ENCODE measurements around the gene KCNK10.
"Not testable (repeated sequence)": the region's sequence is repeated elsewhere in the genome, so short reads cannot be mapped to it uniquely, and the experiment has no call there.

The KCNK10 gene

DNA sequence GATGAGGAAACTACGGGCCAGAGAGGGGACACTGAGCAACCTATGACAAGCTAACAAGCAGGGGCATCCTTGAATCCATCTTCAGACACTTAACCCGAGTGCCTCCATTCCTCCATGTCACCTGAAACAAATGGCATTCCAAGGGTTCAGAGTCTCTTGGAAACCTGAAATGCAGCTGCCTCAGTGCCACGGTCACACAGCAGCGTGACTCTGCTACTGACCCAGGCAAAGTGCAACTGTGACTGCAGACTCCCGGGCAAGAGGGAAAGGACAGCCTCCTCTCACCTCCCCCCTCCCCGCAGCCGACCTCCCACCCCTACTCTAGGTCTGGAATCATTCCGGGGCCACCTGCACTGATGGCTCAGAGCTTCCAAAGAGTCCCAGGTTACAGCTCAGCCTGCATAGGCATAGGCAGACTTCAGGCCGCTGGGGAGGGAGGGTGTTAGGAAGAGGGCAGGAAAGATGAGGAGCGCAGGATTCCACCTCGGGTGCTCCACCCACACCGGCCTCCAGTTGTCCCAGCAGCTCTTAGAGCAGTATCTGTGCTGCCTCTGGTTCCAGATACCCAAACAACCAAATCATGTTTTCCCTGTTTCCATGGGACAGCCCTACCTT, 53.2 kb downstream of the KCNK10 start:
- DNase-seq: no peak

DNA sequence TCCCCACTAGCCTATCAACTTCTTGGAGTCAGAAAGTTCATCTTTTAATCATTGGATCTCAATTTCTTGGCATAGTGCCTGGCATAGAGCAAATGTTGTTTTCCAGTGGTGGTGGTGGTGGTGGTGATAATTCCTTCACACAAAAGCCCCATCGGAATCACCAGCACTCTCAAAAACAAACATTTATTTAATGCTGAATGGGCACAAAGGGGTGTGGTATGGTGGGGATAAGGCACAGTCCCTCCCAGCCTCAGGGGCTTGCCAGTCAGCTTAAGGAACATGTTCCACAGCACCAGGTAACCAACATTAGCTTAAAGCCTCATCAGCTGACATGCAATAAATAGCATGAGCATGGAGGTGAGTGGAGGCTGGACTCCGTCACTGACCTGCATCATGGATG, 56.6 kb downstream of the KCNK10 start:
- DNase-seq: no peak

DNA sequence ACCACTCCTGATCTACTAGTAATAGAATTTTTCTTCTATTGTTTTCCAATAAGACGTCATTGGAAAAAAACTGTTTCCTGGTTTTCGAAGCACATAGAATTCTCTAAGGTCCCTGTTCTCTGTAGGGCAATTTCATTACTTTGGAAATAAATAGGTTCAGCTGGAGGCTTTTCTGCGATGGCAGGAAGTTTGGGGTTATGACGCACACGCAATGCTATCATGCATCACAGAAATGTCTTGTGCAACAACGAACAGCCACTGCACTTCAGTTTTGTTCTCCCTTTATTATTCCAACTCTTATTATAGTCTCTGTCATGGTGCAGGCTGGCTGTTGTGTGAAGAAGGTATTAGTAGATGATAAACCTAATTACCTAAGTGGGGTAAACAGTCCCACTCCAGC, 59.0 kb downstream of the KCNK10 start:
- DNase-seq: no peak

DNA sequence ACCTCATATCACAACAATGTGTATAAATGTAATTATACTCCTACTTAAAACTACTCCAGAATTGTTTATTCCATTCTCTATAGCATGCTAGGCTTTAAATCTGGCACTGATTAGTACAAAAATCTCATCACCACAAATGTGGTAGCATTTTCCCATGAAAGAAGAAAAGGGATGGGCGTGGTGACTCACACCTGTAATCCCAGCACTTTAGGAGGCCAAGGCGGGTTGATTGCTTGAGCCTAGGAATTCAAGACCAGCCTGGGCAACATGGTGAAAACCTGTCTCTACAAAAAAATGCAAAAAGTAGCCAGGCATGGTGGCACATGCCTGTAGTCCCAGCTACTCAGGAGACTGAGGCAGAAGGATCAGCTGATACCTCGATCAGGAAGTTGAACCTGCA, 61.8 kb downstream of the KCNK10 start:
- not testable (repeated sequence) for DNase-seq

DNA sequence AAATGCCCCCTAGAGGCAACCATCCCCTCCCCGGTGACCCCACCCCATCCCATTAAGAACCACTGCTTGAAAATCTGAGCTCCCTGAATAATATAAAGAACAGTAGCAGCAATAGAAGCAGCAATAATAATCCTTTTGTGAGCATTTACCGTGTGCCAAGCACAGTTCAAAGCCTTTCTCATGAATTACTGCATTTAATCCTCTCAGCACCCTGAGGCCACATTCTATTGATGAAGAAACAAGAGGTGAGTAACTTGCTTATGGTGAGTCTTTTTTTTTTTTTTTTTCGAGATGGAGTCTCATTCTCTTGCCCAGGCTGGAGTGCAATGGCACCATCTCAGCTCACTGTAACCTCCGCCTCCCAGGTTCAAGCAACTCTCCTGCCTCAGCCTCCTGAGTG, 65.0 kb downstream of the KCNK10 start:
- DNase-seq: no peak

DNA sequence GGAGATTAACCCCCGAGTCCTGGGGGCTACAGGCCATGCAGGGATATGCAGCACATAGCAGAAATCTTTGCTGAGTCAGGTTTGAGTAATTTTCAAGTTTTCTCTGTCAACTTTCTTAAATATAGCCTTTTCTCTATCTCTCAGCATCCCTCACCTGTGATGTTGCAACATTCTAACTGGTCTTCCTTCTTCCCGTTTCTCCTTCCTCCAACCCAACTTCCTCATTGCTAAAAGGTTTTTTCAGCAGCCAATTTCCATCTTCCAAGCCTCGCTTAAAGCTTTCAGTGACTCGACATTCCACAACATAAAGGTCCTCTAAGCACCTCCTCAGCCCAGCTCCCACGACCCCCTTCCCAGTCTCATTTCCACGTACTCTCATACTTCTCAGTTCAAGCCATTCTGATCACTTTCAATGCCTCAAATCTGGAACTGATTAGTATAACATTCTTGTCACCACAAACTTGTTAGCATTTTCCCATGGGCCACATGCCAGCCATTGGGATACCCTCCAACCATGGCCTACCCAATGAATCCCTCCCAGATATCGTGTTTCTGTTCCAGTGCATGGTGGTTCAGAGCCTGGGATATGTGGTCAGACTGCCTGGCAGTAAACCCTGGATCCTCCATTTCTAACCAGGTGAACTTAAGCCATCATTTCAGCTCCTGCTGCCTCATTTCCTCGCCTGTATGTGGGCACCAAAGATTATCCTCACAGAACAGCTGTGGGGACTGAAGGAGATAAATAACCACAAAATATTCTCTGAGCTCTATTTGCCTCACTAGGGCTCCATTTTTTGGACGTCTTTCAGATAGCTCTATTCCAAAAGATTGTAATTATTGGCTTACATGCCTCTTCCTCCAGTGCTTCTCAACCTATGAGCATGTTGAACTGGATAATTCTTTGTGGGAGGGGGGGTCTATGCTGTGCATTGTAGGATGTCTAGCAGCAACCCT, 65.8 kb downstream of the KCNK10 start:
- DNase-seq: peak; percentile 2

DNA sequence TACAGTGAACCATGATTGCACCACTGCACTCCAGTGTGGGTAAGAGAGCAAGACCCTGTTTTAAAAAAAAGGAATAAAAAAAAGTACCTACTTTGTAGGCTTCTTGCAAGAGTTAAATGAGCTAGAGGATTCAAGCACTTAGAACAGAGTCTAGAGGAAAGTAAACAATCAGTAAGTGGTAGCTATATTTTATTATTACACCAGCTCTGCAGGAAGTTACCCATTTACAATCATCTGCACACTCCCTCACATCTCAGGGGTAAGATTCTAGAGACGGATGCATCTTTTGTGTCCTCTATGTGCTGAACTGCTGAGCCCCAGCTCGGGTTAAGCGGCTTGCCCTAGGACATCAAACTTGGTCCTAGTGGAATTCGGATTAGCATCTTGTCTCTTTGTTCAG, 67.3 kb downstream of the KCNK10 start:
- no peak for DNase-seq

DNA sequence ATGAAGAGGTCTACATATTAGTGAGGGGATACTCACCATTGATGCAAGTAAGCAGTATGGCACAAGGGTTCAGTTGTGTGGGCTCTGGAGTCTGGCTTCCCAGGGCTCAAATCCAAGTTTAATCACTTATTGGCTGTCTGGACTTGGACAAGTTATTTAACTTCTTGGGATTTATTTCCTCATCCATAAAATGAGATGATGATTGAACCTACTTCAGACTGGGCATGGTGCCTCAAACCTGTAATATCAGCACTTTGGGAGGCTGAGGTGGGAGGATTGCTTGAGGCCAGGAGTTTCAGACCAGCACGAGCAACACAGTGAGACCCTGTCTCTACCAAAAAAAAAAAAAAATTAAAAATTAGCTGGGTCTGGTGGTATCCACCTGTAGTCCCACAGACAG, 67.9 kb downstream of the KCNK10 start:
- no peak for DNase-seq

DNA sequence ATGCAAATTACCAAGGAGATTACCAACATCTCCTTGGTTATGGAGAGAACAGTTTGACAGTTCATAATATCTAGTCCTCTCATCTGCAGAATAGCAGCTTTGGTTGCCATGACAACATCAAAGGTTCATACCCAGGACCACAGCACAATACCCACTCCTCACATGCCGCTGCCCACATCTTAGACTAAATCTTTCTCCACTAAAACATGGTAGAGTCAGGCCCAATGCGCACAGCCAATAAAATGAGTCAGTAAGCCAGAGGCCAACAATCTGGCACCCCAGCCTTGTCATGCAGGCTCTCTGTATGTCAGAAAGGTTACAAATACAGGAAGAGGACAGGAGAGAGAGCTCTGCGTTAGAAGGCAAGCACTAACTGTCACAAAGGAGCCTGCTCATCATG, 70.6 kb downstream of the KCNK10 start:
- DNase-seq: no peak

DNA sequence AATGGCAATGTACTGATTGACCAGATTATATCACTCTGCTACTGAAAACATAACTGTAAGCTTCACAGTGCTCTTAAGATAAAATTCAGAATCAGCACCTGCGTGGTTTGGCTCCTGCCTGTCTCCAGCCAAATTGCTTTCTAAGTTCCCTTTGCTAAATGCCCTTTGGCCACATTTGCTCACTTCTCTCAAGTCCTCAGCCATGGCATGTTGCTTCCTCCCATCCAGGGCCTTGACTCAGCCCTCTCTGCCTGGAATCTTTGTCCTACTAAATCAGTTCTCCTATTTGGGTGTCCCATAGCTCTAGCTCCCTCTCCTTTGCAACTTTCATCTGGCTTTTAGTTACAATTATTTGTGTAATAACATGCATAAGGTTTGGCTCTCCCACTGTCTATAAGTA, 71.4 kb downstream of the KCNK10 start:
- DNase-seq: no peak

DNA sequence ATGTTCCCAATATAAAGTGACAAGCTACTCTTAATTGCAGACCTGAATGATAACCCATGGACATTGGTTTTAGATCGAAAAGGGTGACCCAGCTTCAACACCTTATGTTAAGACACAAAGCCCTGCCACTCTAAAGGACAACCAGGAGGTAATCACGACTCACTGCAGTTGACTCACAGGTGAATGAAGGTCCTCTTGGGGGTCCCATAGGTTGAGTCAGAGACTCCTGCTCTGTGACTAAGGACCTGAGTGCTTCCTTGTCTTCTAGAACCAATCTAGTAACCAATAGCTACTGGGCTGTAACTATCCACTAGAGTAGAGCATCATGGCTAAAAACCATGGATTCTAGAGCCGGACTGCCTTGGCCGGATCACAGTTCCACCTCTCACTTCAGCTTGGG, 73.8 kb downstream of the KCNK10 start:
- DNase-seq: no peak

DNA sequence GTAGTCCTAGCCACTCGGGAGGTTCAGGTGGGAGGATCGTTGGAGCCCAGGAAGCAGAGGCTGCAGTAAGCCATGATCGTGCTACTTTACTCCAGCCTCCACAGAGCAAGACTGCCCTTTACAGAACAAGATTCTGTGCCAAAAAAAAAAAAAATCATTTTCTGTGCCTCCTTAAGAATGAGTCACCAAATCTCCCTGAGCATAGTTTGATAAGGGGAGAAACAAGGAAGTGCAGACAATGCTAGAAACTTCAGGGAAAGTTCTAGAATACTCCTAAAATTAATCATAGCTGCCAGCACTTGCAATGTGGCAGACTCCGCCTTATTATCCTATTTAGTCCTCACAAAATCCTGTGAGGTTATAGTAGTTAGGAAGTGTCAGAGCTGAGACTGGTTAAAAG, 74.5 kb downstream of the KCNK10 start:
- DNase-seq: no peak

DNA sequence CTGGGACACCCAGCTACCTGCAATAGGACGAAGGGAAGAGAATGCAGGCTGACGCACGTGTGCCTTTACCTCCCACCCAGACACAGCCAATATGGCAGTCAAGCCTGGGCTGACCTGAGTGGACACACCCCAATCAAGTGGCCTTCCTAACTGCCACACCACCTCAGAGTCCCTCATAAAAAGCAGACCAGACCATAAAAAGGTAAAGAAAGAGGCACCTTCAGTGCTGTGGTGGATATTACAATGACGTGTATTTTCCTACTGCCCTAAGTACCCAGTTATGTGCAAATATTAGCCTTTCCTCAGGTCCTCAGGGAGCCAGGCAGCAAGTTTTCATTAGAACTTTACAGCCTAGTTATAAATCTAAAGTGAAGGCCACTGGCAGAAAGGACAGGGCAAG, 75.8 kb downstream of the KCNK10 start:
- no peak for DNase-seq

DNA sequence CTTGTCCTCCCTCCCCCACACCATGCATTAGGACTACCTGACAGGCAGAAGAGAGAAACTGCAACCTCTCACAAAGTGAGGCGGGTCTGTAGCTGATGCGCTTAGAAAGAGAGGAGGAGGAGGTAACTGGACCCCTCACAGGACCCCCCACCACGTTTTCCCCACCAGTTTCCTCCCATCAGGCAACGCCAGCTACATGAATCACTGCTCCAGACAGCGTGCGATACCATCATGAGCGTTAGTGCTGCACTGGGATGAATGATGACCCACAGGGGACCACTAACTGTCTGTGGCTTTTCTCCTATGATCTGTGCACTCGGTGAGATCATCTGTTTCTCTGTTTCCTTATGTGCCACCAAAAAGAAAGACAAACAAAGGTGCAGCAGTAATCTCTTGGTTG, 77.7 kb downstream of the KCNK10 start:
- DNase-seq: peak; percentile 21

DNA sequence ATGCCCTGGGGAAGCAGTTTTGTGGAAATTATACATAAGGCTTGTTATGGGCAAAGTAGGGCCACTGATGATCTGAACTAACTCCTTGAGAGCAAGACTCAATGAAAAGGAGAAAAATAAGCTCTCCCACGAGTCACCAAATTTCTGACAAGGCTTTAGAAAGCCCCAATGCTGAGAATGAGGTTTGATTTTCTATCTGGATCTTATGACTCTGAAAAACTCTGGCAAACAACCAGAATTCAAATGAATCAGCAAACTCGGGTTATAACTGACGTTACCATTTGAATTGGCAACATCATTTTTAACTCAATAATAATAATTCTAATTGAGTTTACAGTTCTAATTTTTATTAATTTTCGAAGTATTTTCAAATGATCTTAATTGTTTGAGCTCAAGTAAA, 79.1 kb downstream of the KCNK10 start:
- DNase-seq: no peak

DNA sequence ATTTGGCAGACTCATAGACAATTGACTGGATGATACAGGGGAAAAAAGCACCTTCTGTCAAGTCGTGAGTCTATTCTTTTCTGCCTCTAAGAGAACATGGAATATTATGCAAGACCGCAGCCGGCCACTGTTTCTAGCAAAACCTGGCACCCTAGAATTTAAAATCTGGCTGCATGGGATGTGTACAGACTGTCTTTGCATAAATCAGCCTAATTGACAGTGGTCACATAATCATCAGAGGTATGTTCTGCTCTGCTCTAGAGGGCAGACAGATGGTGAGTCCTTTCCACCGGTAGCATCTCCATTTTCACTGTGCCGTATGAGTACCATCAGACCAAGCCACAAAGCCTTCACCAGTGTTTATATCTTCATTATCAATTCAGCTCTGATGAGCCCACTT, 80.6 kb downstream of the KCNK10 start:
- no peak for DNase-seq

DNA sequence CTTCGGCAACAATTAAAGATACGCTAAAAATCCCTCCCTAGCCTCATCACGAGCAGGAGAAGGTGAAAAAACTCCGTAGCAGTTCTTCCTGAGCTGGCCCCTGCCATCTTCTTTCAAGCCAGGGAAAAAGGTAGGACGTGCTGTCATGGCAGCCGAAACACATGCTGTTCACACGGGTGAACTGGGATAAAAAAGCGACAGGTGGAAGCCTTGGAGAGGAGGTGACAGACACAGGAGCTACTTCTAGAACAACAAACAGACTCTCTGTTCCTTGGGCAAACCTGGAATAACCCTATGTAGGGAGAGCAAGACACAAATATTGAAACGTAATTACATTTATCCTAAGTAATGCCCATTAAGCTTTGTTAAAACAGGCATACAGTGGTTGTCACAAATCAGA, 81.3 kb downstream of the KCNK10 start:
- no peak for DNase-seq

DNA sequence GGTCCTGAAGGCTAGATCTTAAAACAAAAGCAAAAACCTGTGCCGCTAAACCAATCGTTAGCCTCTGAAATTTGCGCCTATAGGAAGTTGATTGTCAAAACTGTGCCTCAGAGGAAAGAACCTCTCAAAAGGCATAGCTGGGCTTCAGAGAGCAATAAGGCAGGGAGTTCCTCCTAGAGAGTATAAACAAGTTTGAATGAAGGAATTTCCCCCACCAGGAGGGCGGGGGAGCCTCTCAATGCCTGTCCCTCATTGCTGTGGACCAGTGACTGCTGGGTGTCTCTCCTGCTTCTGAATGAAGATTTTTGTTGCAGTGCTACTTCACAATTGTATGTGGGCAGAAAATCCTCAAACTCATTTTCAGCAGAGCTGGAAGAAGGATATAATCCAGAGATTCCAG, 88.6 kb downstream of the KCNK10 start:
- no peak for DNase-seq

DNA sequence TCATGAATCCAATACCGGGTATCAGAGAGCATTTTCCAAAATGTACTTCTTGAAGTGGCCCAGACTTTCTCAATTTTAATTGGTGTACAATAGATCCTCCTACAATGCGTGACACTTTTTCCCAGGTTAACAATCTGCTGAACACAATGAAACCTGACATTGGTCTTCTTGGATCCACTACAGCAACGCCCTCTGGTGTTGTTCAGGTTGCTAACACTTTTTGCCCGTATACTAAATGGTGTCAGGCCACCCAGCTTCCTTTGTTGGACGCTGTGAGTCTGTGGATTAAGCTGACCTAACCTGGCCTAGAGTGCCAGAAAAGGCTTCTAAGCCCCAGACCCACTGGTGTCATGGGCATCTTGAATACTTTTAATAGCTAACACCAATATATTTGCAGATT, 89.2 kb downstream of the KCNK10 start:
- no peak for DNase-seq

DNA sequence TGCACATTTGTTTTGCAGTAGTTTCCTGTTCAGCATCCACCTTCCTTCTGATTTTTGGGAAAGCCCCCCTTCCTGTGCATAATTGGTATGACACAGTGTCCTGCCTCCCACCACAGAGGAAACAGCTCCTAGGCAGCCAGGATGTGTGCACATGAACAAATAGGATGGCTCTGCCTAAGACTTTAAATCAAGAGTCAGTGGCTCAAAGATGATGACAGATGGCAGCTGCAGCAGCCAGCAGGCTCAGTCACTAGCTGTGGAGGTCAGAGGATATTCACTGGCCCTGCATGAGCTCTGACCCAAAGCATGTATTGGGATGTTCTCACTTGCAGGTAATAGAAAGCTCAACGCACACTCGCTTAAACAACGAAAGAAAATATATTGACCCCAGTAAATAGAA, 90.3 kb downstream of the KCNK10 start:
- no peak for DNase-seq

DNA sequence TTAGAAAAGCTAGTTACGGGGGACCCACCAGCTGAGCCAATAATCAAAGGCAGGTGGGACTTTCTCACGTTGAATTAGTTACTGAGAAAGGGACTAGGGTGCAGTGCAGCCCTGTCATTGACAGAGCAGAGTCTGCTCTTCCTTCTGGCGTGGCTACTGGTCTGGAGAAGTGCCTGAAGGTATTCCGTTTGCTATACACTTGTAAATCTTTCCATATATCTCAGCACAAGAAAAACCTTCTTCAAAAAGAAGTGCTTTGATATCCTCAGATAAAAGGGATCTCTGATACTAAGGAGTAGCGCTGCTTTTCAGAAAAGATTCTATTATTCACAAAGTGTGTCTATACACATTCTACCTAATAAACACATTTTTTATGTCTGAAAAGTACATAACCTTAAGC, 91.5 kb downstream of the KCNK10 start:
- DNase-seq: no peak

DNA sequence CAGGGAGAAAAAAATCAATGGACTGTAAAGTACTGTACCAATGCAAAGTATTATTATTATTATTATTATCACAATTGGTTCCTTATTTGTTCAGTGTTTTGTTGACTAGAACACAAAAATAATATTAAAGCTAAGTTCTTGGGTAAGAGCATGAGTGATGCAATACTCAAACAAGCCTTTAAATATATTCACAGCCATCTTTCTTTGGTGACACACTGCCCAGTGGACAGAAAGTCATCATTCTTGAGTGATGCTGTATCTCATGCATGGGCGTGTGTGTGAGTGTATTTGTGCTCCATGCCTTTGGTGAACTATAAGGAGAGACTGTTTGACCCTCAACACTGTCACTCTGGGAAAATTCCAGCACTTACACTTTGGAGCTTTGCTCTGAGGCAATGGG, 93.6 kb downstream of the KCNK10 start:
- no peak for DNase-seq

DNA sequence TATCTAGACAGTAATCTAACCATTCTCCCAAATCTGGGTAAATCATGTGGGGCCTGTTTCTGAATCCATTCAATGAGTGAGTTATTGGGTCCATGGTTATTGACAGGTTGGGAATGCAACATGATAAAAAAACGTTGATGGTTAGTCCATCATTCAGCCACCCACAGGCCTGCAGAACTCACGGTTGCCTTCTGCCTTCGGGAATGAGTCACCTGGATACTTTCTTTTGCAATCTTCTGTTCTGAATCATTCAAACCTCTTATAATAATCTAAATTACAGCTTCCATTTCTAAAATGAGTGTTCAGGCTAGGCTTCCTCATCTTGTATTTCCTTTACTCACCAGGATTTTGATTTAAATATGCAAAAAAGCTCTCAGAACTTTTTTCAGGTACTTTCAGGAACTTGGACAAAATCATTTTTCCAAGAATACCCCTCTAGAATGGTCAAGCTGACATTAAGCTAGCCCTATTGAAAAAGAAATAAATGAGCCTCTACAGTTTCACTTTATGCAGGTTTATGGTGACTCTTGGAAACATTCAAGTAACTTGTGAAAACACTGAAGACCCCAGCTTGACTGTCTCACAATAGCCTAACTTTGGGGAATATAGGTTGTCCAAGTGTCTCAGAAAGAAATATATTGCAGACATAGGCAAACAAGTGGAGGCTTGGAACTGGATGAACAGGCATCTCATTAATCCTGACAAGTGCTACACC, 94.4 kb downstream of the KCNK10 start:
- DNase-seq: no peak

DNA sequence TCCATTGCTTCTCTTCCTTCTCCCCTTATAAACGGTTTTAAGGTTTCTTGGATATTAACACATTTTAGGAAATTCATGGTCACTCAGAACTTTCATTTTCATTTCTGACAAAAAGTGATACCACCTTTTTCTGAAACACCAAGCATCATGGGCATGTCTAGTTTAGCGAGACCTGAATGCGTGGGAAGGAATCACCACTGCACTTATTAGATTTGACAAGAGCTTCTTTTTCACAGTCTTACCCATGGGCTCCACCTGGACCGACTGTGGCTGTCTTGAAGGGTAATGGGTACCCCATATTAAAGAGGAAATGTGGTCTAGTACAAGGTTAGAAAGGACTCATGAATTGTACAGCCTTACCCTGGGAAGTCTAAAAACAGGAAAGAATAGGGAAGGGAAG, 95.4 kb downstream of the KCNK10 start:
- DNase-seq: no peak

Data from fibroblast of skin of right biceps (primary cell).